GM20000 (cell line): ENCODE results near the gene NCK2.

ENCODE experiments used
- DNase-seq: peaks from one replicate; pipeline ENCODE4 v3.0.0; 2012; ENCODE audit warnings: low spot score
- TF ChIP-seq, protein P1 (sequence below): IDR thresholded peaks from 2 replicates; pipeline ENCODE4 v1.5.1; 2012; ENCODE audit warnings: mild to moderate bottlenecking, control low read depth; ENCODE audit errors: extremely low read depth, missing control alignments

The NCK2 gene

DNA sequence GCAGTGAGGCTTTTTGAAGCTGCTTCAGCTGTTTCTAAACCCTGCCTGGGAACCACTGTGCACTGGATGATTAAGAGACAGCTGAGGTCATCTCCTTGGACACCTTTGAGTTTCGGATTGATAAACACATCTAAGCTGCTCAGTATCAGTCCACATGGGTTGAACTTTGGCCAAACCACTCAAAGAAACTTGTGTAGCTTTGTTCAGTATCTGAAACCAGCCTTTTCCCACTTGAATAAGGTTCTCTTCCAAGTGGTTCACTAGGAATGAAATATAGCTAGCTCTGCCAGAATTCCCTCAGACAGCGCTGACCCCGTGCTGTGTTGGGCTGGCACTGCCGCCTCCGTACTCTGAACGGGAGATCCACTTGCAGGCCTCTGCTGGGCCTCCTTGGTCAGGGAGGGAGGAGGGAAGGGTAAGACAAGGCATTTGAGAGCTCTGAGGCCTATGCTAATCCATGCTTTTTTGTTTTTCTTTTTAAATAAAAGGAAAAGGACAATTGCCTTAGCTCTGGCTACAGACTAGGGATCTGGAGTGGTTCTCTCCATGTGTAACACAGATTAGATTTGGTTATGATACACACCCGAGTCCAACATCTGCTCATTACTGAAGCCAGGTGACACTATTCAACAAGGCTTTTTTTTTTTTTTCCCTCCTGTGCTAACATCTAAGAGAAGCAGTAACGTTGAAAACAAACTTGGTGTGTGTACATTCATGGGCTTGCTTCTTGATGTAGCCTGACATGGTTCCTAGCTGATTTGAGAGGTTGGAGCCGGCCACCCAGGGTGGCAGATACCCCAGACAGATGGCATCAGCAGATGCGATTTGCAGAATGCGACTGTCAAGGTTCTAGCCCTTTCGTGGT lies 67.7 kb downstream of the NCK2 start:
- TF ChIP-seq, protein P1, sequence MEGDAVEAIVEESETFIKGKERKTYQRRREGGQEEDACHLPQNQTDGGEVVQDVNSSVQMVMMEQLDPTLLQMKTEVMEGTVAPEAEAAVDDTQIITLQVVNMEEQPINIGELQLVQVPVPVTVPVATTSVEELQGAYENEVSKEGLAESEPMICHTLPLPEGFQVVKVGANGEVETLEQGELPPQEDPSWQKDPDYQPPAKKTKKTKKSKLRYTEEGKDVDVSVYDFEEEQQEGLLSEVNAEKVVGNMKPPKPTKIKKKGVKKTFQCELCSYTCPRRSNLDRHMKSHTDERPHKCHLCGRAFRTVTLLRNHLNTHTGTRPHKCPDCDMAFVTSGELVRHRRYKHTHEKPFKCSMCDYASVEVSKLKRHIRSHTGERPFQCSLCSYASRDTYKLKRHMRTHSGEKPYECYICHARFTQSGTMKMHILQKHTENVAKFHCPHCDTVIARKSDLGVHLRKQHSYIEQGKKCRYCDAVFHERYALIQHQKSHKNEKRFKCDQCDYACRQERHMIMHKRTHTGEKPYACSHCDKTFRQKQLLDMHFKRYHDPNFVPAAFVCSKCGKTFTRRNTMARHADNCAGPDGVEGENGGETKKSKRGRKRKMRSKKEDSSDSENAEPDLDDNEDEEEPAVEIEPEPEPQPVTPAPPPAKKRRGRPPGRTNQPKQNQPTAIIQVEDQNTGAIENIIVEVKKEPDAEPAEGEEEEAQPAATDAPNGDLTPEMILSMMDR = no peak
- DNase-seq = peak; percentile 77

DNA sequence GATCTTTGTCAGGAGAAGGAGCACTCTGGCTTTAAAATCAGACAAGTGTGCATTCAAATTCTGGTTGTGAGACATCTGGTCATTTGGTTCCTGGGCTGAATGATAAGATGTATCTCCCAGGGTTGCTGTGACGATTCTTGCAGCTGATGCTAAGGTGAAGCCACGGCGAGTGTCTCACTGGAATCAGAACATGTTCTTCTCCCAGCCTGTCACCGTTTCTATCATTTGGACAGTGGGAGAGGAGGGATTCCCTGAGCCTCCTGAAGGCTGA lies 68.3 kb downstream of the NCK2 start:
- DNase-seq = no peak
- TF ChIP-seq, protein P1 = no peak

DNA sequence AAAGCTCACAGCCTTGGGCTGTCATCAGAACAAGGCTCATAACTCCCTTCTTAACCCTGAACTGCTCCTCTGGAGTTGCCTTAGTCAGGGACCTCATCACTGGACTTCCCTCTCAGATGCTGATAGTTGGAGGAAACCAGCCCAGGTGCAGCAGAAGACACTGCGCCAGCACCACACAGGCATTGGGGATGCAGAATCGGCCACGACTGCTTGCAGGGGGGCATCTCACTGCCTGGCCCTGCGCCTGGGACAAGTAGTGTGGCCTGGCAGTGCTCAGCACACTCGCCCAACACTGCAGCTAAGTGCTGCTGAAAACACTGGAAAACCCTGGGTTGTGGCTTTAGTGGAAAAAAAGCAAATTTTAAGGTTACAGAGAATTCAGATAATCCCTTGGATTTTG lies 68.7 kb downstream of the NCK2 start:
- TF ChIP-seq, protein P1 = no peak
- no peak for DNase-seq

DNA sequence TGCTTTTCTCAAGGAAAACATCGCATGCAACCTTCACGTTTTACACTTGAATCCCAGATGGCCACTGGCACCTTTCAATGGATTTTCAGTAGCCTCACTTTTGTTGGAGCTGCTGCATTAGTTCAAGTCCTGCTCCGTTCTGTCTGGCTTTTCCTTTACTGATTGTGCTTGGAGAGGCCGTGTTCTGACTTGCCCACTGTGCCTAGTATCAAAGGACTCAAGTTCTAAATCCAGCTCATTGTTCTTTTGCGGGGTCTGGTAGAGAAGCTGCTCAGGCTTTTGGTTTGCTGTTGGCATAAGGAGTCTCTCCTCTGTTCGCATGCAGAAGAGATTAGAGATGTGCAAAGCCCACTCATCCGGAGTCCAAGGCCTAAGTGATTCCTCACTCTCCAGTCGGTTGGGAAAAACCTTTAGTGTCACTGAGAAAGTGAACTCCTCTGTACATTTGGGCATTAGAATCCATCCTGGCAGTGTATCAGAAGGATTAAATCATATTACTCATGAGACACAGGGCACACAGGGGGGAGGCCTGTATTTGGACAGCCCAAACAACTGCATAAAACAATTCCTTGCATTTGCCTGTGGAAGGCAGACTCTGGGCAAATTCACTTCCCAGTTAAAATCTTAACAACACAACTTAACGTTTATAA lies 69.7 kb downstream of the NCK2 start:
- DNase-seq = no peak
- TF ChIP-seq, protein P1 = no peak

DNA sequence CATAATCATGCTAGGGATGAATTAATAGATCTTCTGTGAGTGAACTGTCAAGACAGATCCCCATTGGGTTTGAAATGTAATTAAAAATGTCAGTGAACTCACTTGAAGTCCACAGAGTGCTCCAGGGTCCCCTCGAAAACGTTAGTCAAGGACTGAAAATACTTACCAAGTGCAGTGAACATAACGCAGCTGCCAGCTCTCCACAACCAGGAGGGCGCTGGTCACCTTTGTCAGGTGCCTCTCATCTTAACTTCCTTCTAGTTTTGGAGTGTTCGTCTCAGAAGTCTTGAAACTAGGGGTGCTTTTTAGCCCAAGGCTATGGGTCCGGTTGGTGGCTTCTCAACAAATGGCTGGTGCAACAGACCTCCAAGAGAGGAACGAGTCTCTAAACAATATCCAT lies 70.7 kb downstream of the NCK2 start:
- TF ChIP-seq, protein P1 = no peak
- DNase-seq = no peak

DNA sequence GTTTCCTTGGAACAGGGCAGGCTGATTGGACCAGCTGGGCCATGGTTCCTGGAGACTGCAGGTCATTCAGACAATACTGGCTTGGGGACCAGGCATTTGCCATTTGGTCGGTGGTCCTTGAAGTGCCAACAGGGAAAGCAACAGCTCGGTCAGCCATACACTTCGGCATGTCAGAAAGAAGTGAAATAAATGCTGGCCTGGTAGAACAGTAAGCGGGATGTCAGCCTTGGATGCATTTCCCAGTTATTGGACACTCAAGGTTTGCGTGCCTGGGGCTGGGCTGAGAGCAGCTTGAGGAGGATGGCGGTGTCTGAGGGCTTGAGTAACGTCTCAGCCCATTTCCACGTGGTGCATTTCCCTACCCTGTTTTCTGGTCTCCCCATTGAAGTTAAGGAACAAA lies 75.4 kb downstream of the NCK2 start:
- no peak for DNase-seq
- TF ChIP-seq, protein P1 = no peak

DNA sequence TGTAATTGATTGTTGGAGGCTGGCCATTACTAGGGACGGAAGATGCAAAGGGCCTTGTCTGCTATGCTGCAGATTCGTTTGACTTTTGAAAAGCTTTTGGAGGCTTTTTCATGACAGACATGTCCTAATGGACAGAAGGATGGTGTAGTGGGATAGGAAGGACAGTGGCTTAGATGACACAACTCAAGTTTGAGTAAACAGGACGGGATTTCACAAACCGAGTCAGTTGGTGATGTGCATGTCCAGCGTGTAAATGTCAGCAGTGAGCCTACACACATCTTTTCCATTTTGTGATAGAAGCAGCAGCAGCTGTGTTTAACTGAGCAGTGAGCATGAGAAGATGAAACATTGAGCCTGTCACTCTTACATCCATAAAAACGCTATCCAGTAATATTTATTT lies 76.0 kb downstream of the NCK2 start:
- DNase-seq = no peak
- TF ChIP-seq, protein P1 = no peak
